ENCODE results near the gene UBE2N. TPM values are rescaled to one million over a fixed set of nuclear protein-coding genes. Genes with fewer than 3 reads are reported as not detected.

The UBE2N gene
- total and polyA plus RNA-seq, 10 of the 15 experiments (the other 5 are each of a cell fraction or from before 2014, with no cell fraction given) = 243 to 945 (median 443) TPM

Small RNAs within 50 kb of the gene (small RNA-seq; reads per million reads assigned to genes)
- gene RF00019 = not detected

Other genes with a start within 250 kb of the UBE2N start
- gene NUDT4, start 64.0 kb downstream of the UBE2N start, total RNA-seq (2014; rRNA removed) = 70.4 and 77.0 TPM in 2 replicates
- gene NUDT4, start 64.0 kb downstream of the UBE2N start, total RNA-seq (2014; rRNA removed; fragmentation: Illumina TruSeq; extraction: Trizol) = 89.9 and 91.6 TPM in 2 replicates
- gene NUDT4, start 64.0 kb downstream of the UBE2N start, total RNA-seq (2021) = 81.1 and 82.9 TPM in 2 replicates
- 61.8 and 103 TPM in 2 replicates for gene NUDT4, start 64.0 kb downstream of the UBE2N start, polyA plus RNA-seq (2011; rRNA removed)
- 84.0 and 110 TPM in 2 replicates for gene NUDT4, start 64.0 kb downstream of the UBE2N start, polyA plus RNA-seq (2014; fragmentation: Illumina TruSeq; extraction: Trizol)
- gene NUDT4, start 64.0 kb downstream of the UBE2N start, polyA plus RNA-seq (2014; fragmentation: Nextera tagmentation; extraction: Ambion mirVana) = 10 to 100 TPM; 26.6 to 36.6 TPM
- gene NUDT4, start 64.0 kb downstream of the UBE2N start, polyA plus RNA-seq (2014; rRNA removed) = 53.3 and 56.8 TPM in 2 replicates
- gene NUDT4, start 64.0 kb downstream of the UBE2N start, polyA plus RNA-seq (2016; fragmentation: Nextera tagmentation; extraction: Ambion mirVana) = 10 to 100 TPM; 27.0 to 64.4 TPM
- gene MRPL42, start 25.6 kb upstream of the UBE2N start, total RNA-seq (2014; rRNA removed) = 65.1 and 84.1 TPM in 2 replicates
- 78.1 and 82.3 TPM in 2 replicates for gene MRPL42, start 25.6 kb upstream of the UBE2N start, total RNA-seq (2014; rRNA removed; fragmentation: Illumina TruSeq; extraction: Trizol)
- 77.9 and 81.0 TPM in 2 replicates for gene MRPL42, start 25.6 kb upstream of the UBE2N start, total RNA-seq (2021)
- gene MRPL42, start 25.6 kb upstream of the UBE2N start, polyA plus RNA-seq (2011; rRNA removed) = 132 and 211 TPM in 2 replicates
- 120 and 147 TPM in 2 replicates for gene MRPL42, start 25.6 kb upstream of the UBE2N start, polyA plus RNA-seq (2014; fragmentation: Illumina TruSeq; extraction: Trizol)
- 100 to 1,000 TPM; 281 to 427 TPM for gene MRPL42, start 25.6 kb upstream of the UBE2N start, polyA plus RNA-seq (2014; fragmentation: Nextera tagmentation; extraction: Ambion mirVana)
- 55.0 and 87.6 TPM in 2 replicates for gene MRPL42, start 25.6 kb upstream of the UBE2N start, polyA plus RNA-seq (2014; rRNA removed)
- 100 to 1,000 TPM; 174 to 181 TPM for gene MRPL42, start 25.6 kb upstream of the UBE2N start, polyA plus RNA-seq (2016; fragmentation: Nextera tagmentation; extraction: Ambion mirVana)
- gene SOCS2, start 130.7 kb upstream of the UBE2N start, total RNA-seq (2014; rRNA removed) = 8.0 and 16.0 TPM in 2 replicates
- gene SOCS2, start 130.7 kb upstream of the UBE2N start, total RNA-seq (2014; rRNA removed; fragmentation: Illumina TruSeq; extraction: Trizol) = 9.7 and 10.1 TPM in 2 replicates
- 8.5 and 9.4 TPM in 2 replicates for gene SOCS2, start 130.7 kb upstream of the UBE2N start, total RNA-seq (2021)
- 2.6 and 3.5 TPM in 2 replicates for gene SOCS2, start 130.7 kb upstream of the UBE2N start, polyA plus RNA-seq (2011; rRNA removed)
- gene SOCS2, start 130.7 kb upstream of the UBE2N start, polyA plus RNA-seq (2014; fragmentation: Illumina TruSeq; extraction: Trizol) = 12.0 and 18.8 TPM in 2 replicates
- gene SOCS2, start 130.7 kb upstream of the UBE2N start, polyA plus RNA-seq (2014; fragmentation: Nextera tagmentation; extraction: Ambion mirVana) = 1 to 10 TPM; 3.7 TPM
- gene SOCS2, start 130.7 kb upstream of the UBE2N start, polyA plus RNA-seq (2014; rRNA removed) = 11.5 and 12.7 TPM in 2 replicates
- gene SOCS2, start 130.7 kb upstream of the UBE2N start, polyA plus RNA-seq (2016; fragmentation: Nextera tagmentation; extraction: Ambion mirVana) = 1 to 10 TPM; 5.1 to 6.5 TPM
- 9.3 and 13.6 TPM in 2 replicates for gene CRADD, start 235.4 kb upstream of the UBE2N start, total RNA-seq (2014; rRNA removed)
- gene CRADD, start 235.4 kb upstream of the UBE2N start, total RNA-seq (2014; rRNA removed; fragmentation: Illumina TruSeq; extraction: Trizol) = 8.2 and 8.6 TPM in 2 replicates
- 8.4 and 8.8 TPM in 2 replicates for gene CRADD, start 235.4 kb upstream of the UBE2N start, total RNA-seq (2021)
- gene CRADD, start 235.4 kb upstream of the UBE2N start, polyA plus RNA-seq (2011; rRNA removed) = 15.5 and 16.0 TPM in 2 replicates
- gene CRADD, start 235.4 kb upstream of the UBE2N start, polyA plus RNA-seq (2014; fragmentation: Illumina TruSeq; extraction: Trizol) = 11.4 and 12.7 TPM in 2 replicates
- gene CRADD, start 235.4 kb upstream of the UBE2N start, polyA plus RNA-seq (2014; fragmentation: Nextera tagmentation; extraction: Ambion mirVana) = 1 to 10 TPM; 7.6 to 8.8 TPM
- 10.5 and 12.2 TPM in 2 replicates for gene CRADD, start 235.4 kb upstream of the UBE2N start, polyA plus RNA-seq (2014; rRNA removed)
- 10 to 100 TPM; 12.0 to 13.2 TPM for gene CRADD, start 235.4 kb upstream of the UBE2N start, polyA plus RNA-seq (2016; fragmentation: Nextera tagmentation; extraction: Ambion mirVana)